Measurements from ENCODE around the gene LIMCH1. TPM values are rescaled to one million over a fixed set of nuclear protein-coding genes. Genes with fewer than 3 reads are reported as not detected.

LIMCH1 gene
- polyA plus RNA-seq, 1 donor (not counting 4 experiments of a cell fraction or from before 2014, with no cell fraction given) = 1.1 TPM

DNA sequence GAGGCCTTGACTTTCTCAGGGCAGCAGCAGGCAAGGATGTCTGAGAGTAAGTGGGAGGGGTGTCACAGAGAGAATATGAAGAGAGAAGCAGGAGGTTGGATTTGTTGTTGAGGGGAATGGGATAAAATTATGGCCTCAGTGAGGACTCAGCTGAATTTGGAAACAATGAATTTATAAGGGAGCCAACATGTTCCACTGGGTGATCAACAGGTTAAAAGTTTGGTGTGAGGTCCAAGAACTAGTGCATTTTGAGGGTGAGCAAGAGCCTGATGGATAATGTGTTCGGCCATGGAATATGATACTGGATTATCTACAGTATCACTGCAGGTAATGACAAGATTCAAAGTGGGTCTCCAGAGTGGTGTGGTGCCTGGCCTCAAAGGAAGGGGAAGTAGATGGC is 33.5 kb downstream of the LIMCH1 start:
- H3K36me3 ChIP-seq (ENCODE audit: control insufficient read depth in 2 of 2, extremely low read depth in 1 of 2, insufficient read depth in 2 of 2, low read length in 2 of 2) = no peaks in the 10 kb centered on the region
- H3K79me2 ChIP-seq (ENCODE audit: control insufficient read depth, insufficient read depth, low read length) = no peaks in the 10 kb centered on the region
- TF ChIP-seq CTCF (optimal IDR thresholded peaks at IDR 0.05 in 1 of 3, IDR thresholded peaks at IDR 0.05 in 1 of 3, conservative IDR thresholded peaks at IDR 0.05 in 1 of 3; ENCODE audit: extremely low read depth in 1 of 3, insufficient read depth in 2 of 3, low read length in 3 of 3) = no peak
- no peak for TF ChIP-seq EZH2 (IDR thresholded peaks at IDR 0.05; ENCODE audit: low read length)
- no peak overlapping the region for H2AFZ ChIP-seq (ENCODE audit: control insufficient read depth, low read length)
- H3K4me3 ChIP-seq (ENCODE audit: control insufficient read depth in 2 of 3, extremely low read depth in 1 of 3, insufficient read depth in 2 of 3, low read depth in 1 of 3, low read length in 3 of 3) = no peak overlapping the region
- H3K9me1 ChIP-seq (ENCODE audit: control insufficient read depth, extremely low read depth, insufficient read depth, low read length) = no peaks in the 10 kb centered on the region
- no peak overlapping the region for H3K27ac ChIP-seq (ENCODE audit: control insufficient read depth, insufficient read depth, low read length)
- no peak for DNase-seq (ENCODE audit: low read depth, low spot score)
- dilution Hi-C loops (cut with MboI; ENCODE audit: extremely low pct_ligation_motif_present, low sequenced_read_pairs) = no loop called here
- no peak overlapping the region for H3K9ac ChIP-seq (ENCODE audit: control insufficient read depth, extremely low read depth, insufficient read depth, low read length)
- H4K20me1 ChIP-seq (ENCODE audit: control insufficient read depth, extremely low read depth, insufficient read depth, low read length) = no peaks in the 10 kb centered on the region
- no peaks in the 10 kb centered on the region for H3K27me3 ChIP-seq (ENCODE audit: control insufficient read depth, extremely low read depth, insufficient read depth, low read length)
- H3K4me2 ChIP-seq (ENCODE audit: control insufficient read depth, extremely low read depth, insufficient read depth, low read depth, low read length) = no peak overlapping the region
- no peaks in the 10 kb centered on the region for H3K9me3 ChIP-seq (ENCODE audit: control insufficient read depth, low read depth, low read length)
- FAIRE-seq = no peak
- H3K4me1 ChIP-seq (ENCODE audit: control insufficient read depth, extremely low read depth, insufficient read depth, low read length) = no peaks in the 10 kb centered on the region

DNA sequence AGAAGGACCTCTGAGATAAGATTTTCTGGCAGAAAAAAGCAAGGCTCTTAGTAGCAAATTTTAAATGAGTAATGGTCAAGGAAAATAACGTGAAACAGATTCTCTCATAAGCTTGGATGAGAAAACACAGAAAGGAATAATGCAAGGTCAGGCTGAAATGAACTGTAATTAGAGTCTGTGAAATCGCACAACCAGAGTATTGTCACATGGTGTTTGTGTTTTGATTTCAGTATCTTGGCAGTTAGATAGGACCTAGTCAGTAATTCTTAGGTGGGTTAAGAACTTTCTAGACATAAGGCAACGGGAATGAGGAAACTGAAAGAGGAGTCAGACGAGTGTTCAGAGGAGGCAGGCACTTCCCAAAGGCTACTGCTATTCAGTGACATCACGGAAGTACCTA is 34.6 kb downstream of the LIMCH1 start:
- TF ChIP-seq EZH2 (IDR thresholded peaks at IDR 0.05; ENCODE audit: low read length) = no peak
- TF ChIP-seq CTCF (optimal IDR thresholded peaks at IDR 0.05 in 1 of 3, IDR thresholded peaks at IDR 0.05 in 1 of 3, conservative IDR thresholded peaks at IDR 0.05 in 1 of 3; ENCODE audit: extremely low read depth in 1 of 3, insufficient read depth in 2 of 3, low read length in 3 of 3) = no peak
- no peaks in the 10 kb centered on the region for H3K9me1 ChIP-seq (ENCODE audit: control insufficient read depth, extremely low read depth, insufficient read depth, low read length)

More for the DNA sequence above, 34.6 kb downstream of the LIMCH1 start:
- no peaks in the 10 kb centered on the region for H3K9me3 ChIP-seq (ENCODE audit: control insufficient read depth, low read depth, low read length)
- H3K4me3 ChIP-seq (ENCODE audit: control insufficient read depth in 2 of 3, extremely low read depth in 1 of 3, insufficient read depth in 2 of 3, low read depth in 1 of 3, low read length in 3 of 3) = no peak overlapping the region
- DNase-seq (ENCODE audit: low read depth, low spot score) (no peak), FAIRE-seq (no peak)
- no peaks in the 10 kb centered on the region for H4K20me1 ChIP-seq (ENCODE audit: control insufficient read depth, extremely low read depth, insufficient read depth, low read length)
- no peaks in the 10 kb centered on the region for H3K79me2 ChIP-seq (ENCODE audit: control insufficient read depth, insufficient read depth, low read length)
- H3K9ac ChIP-seq (ENCODE audit: control insufficient read depth, extremely low read depth, insufficient read depth, low read length) = no peak overlapping the region
- H3K4me1 ChIP-seq (ENCODE audit: control insufficient read depth, extremely low read depth, insufficient read depth, low read length) = no peaks in the 10 kb centered on the region
- no peaks in the 10 kb centered on the region for H3K36me3 ChIP-seq (ENCODE audit: control insufficient read depth in 2 of 2, extremely low read depth in 1 of 2, insufficient read depth in 2 of 2, low read length in 2 of 2)
- no peak overlapping the region for H3K4me2 ChIP-seq (ENCODE audit: control insufficient read depth, extremely low read depth, insufficient read depth, low read depth, low read length)
- no peak overlapping the region for H2AFZ ChIP-seq (ENCODE audit: control insufficient read depth, low read length)
- dilution Hi-C loops (cut with MboI; ENCODE audit: extremely low pct_ligation_motif_present, low sequenced_read_pairs) = no loop called here
- no peak overlapping the region for H3K27ac ChIP-seq (ENCODE audit: control insufficient read depth, insufficient read depth, low read length)
- no peaks in the 10 kb centered on the region for H3K27me3 ChIP-seq (ENCODE audit: control insufficient read depth, extremely low read depth, insufficient read depth, low read length)

Data from keratinocyte (primary cell).